Stimulated activated naive CD4-positive, alpha-beta T cell (primary cell): Measurements from ENCODE around the gene PGR.

Source experiments
- DNase-seq, 6 experiments: peaks; one replicate each; lab custom pipeline; 2025; lab: John Stamatoyannopoulos, UW

The PGR gene

GRCh38 chr11:101009690-101010055, 119.9 kb downstream of the PGR start:
- no peak for DNase-seq

GRCh38 chr11:101008961-101009689, 120.5 kb downstream of the PGR start:
- no peak for DNase-seq

GRCh38 chr11:101003468-101003867, 126.1 kb downstream of the PGR start:
- DNase-seq = no peak

- DNase-seq = no peak
Observed at GRCh38 chr11:100999756-101000155, 129.9 kb downstream of the PGR start.

GRCh38 chr11:100994966-100995365, 134.6 kb downstream of the PGR start:
- no peak for DNase-seq

GRCh38 chr11:100991541-100991940, 138.1 kb downstream of the PGR start:
- no peak for DNase-seq

- no peak for DNase-seq
Observed at GRCh38 chr11:100990931-100991330, 138.7 kb downstream of the PGR start.

GRCh38 chr11:100984668-100985067, 144.9 kb downstream of the PGR start:
- DNase-seq = no peak

- DNase-seq = no peak
Observed at GRCh38 chr11:100981196-100981824, 148.3 kb downstream of the PGR start.

GRCh38 chr11:100980156-100980555, 149.5 kb downstream of the PGR start:
- no peak for DNase-seq
